PC-9 (cell line): ENCODE measurements around the gene PYCR2. TPM values are rescaled to one million over a fixed set of nuclear protein-coding genes. Genes with fewer than 3 reads are reported as not detected.
A peak's percentile ranks its signal among the peaks of the same experiment; 100 is the strongest.

Source experiments
- BruUV-seq: library from RNA; stranded (reverse); fragments of 400-500 nt; replicated peaks from 2 replicates; lab custom pipeline; 2021; lab: Mats Ljungman, UMichigan
- CTCF ChIA-PET: fragments of 300-600 bp; sonication (Branson Sonifier 250); formaldehyde crosslinking; loops from one replicate; lab custom pipeline; 2022; ENCODE audit warnings: antibody characterized with exemption; lab: Charles Lee
- POLR2A ChIA-PET: fragments of 300-600 bp; sonication (Branson Sonifier 250); formaldehyde crosslinking; loops from one replicate; lab custom pipeline; 2022; ENCODE audit warnings: antibody characterized with exemption; ENCODE audit not compliant: unreplicated experiment; lab: Charles Lee
- DNase-seq, 2 experiments: peaks; one replicate each; pipeline versions ENCODE4 v3.0.0 to v3.0.0-alpha.2; 2015 to 2022; ENCODE audit warnings: mixed read lengths in 1 of 2
- H2AFZ ChIP-seq: fragments of 200-600 bp; sonication (generic); 2 replicates; pipeline ENCODE4 v1.8.1; 2017; ENCODE audit warnings: antibody characterized with exemption
- H3F3A ChIP-seq: fragments of 200-600 bp; sonication (generic); 2 replicates; pipeline ENCODE4 v1.8.1; 2017; ENCODE audit warnings: antibody characterized with exemption, mild to moderate bottlenecking, low read depth; ENCODE audit not compliant: insufficient read depth
- H3K27ac ChIP-seq: fragments of 200-600 bp; sonication (generic); 2 replicates; pipeline ENCODE4 v1.6.1; 2016; ENCODE audit warnings: mixed run types
- H3K27me3 ChIP-seq: fragments of 200-600 bp; sonication (generic); 2 replicates; pipeline ENCODE4 v1.6.1; 2016; ENCODE audit warnings: low read depth, mixed run types; ENCODE audit not compliant: insufficient read depth
- H3K36me3 ChIP-seq: fragments of 200-600 bp; sonication (generic); 2 replicates; pipeline ENCODE4 v1.6.1; 2016; ENCODE audit warnings: low read depth, mixed run types
- H3K4me1 ChIP-seq: fragments of 200-600 bp; sonication (generic); replicated peaks from 2 replicates; pipeline ENCODE4 v1.6.1; 2016; ENCODE audit warnings: mixed run types; ENCODE audit not compliant: insufficient read depth
- H3K4me2 ChIP-seq: fragments of 200-600 bp; sonication (generic); 2 replicates; pipeline ENCODE4 v1.6.1; 2017; ENCODE audit warnings: mixed run types
- H3K4me3 ChIP-seq: fragments of 200-600 bp; sonication (generic); 2 replicates; pipeline ENCODE4 v1.6.1; 2016; ENCODE audit warnings: mixed run types
- H3K79me2 ChIP-seq: fragments of 200-600 bp; sonication (generic); 2 replicates; pipeline ENCODE4 v1.6.1; 2017; ENCODE audit warnings: low read depth, mixed run types
- H3K9me2 ChIP-seq: fragments of 200-600 bp; sonication (generic); 2 replicates; pipeline ENCODE4 v1.8.1; 2017; ENCODE audit warnings: mild to moderate bottlenecking; ENCODE audit not compliant: insufficient read depth
- H3K9me3 ChIP-seq: fragments of 200-600 bp; sonication (generic); 2 replicates; pipeline ENCODE4 v1.8.1; 2016; ENCODE audit warnings: low read depth; ENCODE audit not compliant: insufficient read depth
- H4K20me1 ChIP-seq: fragments of 200-600 bp; sonication (generic); 2 replicates; pipeline ENCODE4 v1.8.1; 2017; ENCODE audit not compliant: insufficient read depth
- EZH2 ChIP-seq: fragments of 200-600 bp; sonication (generic); IDR thresholded peaks from 2 replicates; pipeline ENCODE4 v1.8.0; 2017; ENCODE audit warnings: antibody characterized with exemption, low read depth
- intact Hi-C: fragments of 100-400 bp; cut with micrococcal nuclease; formaldehyde crosslinking; loops from one replicate; pipeline ENCODE4 v1.10.0; 2022; ENCODE audit not compliant: unreplicated experiment
- total RNA-seq: library from RNA; stranded (reverse); gene quantifications from 2 replicates; pipeline ENCODE4 v1.2.3, GENCODE V29; 2021
- TF ChIP-seq, protein P1 (sequence below): fragments of 200-600 bp; sonication (generic); conservative IDR thresholded peaks from 2 replicates; pipeline ENCODE4 v1.6.1; 2017; ENCODE audit warnings: mixed run types, antibody characterized with exemption, mild to moderate bottlenecking, moderate library complexity

PYCR2 gene
- total RNA-seq, 1 experiment from 2014 or later: 100 TPM

- Histone ChIP-seq H3K27me3 (no peaks in the 10 kb centered on the region), H3K4me3 (no peak overlapping the region), H3K9me3 (no peaks in the 10 kb centered on the region), H3F3A (0 out of 2 replicates have a peak, but pooled peaks cover 8% of the 10 kb centered on the region), H3K79me2 (no peaks in the 10 kb centered on the region), H3K4me2 (no peak overlapping the region), H4K20me1 (no peaks in the 10 kb centered on the region), H3K4me1 (peaks cover 5% of the 10 kb centered on the region), H3K36me3 (no peaks in the 10 kb centered on the region), H3K9me2 (no peaks in the 10 kb centered on the region), H3K27ac (no peak overlapping the region), H2AFZ (no peak overlapping the region)
- no peak for DNase-seq
- no peak for TF ChIP-seq EZH2
- TF ChIP-seq, protein P1, sequence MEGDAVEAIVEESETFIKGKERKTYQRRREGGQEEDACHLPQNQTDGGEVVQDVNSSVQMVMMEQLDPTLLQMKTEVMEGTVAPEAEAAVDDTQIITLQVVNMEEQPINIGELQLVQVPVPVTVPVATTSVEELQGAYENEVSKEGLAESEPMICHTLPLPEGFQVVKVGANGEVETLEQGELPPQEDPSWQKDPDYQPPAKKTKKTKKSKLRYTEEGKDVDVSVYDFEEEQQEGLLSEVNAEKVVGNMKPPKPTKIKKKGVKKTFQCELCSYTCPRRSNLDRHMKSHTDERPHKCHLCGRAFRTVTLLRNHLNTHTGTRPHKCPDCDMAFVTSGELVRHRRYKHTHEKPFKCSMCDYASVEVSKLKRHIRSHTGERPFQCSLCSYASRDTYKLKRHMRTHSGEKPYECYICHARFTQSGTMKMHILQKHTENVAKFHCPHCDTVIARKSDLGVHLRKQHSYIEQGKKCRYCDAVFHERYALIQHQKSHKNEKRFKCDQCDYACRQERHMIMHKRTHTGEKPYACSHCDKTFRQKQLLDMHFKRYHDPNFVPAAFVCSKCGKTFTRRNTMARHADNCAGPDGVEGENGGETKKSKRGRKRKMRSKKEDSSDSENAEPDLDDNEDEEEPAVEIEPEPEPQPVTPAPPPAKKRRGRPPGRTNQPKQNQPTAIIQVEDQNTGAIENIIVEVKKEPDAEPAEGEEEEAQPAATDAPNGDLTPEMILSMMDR: no peak
- intact Hi-C loops: no loop called here
- ChIA-PET POLR2A (no interaction called here), CTCF (no interaction called here)
- BruUV-seq: no TSS peak
These were observed 10.7 kb upstream of the PYCR2 start for GRCh38 chr1:225934711-225935110.

DNA sequence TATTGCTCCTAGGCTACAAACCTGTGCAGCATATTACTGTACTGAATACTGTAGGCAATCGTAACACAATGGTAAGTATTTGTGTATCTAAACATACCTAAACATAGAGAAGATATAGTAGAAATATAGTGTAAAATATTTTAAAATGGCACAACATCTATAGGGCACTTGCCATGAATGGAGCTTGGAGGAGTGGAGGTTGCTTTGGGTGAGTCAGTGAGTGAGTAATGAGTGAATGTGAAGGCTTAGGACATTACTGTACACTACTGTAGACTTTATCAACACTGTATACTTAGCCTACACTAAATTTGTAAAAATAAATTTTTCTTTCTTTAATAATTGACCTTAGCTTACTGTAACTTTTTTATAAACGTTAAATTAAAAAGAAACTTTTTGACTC is 9.0 kb upstream of the PYCR2 start:
- Histone ChIP-seq H3K4me3 (no peak overlapping the region), H3K27me3 (no peaks in the 10 kb centered on the region), H3K79me2 (no peaks in the 10 kb centered on the region), H3K27ac (no peak overlapping the region), H3K9me3 (no peaks in the 10 kb centered on the region), H3K4me1 (peaks cover 5% of the 10 kb centered on the region), H3K4me2 (no peak overlapping the region), H2AFZ (no peak overlapping the region), H4K20me1 (no peaks in the 10 kb centered on the region), H3K36me3 (no peaks in the 10 kb centered on the region), H3K9me2 (no peaks in the 10 kb centered on the region), H3F3A (0 out of 2 replicates have a peak, but pooled peaks cover 8% of the 10 kb centered on the region)
- intact Hi-C loops: no loop called here
- DNase-seq: peak in 1 of 2 experiments; percentile 40
- BruUV-seq: no TSS peak
- TF ChIP-seq EZH2: no peak
- TF ChIP-seq, protein P1: no peak
- ChIA-PET POLR2A (interaction anchor here (0.6 kb wide), 2 partner anchors 11 to 22 kb away, joined by 3 read pairs; no protein-coding TSS in a partner anchor), CTCF (interaction anchor here (0.6 kb wide), 1 partner anchor 14 kb away, joined by 6 read pairs; no protein-coding TSS in a partner anchor)

- no peaks in the 10 kb centered on the region for H3K9me3 ChIP-seq
- no peak overlapping the region for H2AFZ ChIP-seq
These were observed 7.5 kb upstream of the PYCR2 start for GRCh38 chr1:225931270-225932136.

More at GRCh38 chr1:225931270-225932136, 7.5 kb upstream of the PYCR2 start:
- no peaks in the 10 kb centered on the region for H3K36me3 ChIP-seq
- no peaks in the 10 kb centered on the region for H3K27me3 ChIP-seq
- H3K4me2 ChIP-seq: no peak overlapping the region
- no peaks in the 10 kb centered on the region for H3K79me2 ChIP-seq
- H3K4me3 ChIP-seq: no peak overlapping the region
- peaks cover 3% of the 10 kb centered on the region for H3K4me1 ChIP-seq
- no peaks in the 10 kb centered on the region for H4K20me1 ChIP-seq
- BruUV-seq: no TSS peak
- intact Hi-C loops: no loop called here
- CTCF ChIA-PET: interaction anchor here (0.5 to 0.6 kb wide), 2 partner anchors 105 to 1834 kb away, joined by 3 read pairs; no protein-coding TSS in a partner anchor
- no peak overlapping the region for H3K27ac ChIP-seq
- 0 out of 2 replicates have a peak, but pooled peaks cover 8% of the 10 kb centered on the region for H3F3A ChIP-seq
- DNase-seq: no peak
- TF ChIP-seq, protein P1: no peak
- TF ChIP-seq EZH2: no peak
- POLR2A ChIA-PET: interaction anchor here (0.7 kb wide), 1 partner anchor 526 kb away, joined by 3 read pairs; no protein-coding TSS in a partner anchor
- no peaks in the 10 kb centered on the region for H3K9me2 ChIP-seq
